ENCODE results near the gene IFNG.

Gene IFNG

DNA sequence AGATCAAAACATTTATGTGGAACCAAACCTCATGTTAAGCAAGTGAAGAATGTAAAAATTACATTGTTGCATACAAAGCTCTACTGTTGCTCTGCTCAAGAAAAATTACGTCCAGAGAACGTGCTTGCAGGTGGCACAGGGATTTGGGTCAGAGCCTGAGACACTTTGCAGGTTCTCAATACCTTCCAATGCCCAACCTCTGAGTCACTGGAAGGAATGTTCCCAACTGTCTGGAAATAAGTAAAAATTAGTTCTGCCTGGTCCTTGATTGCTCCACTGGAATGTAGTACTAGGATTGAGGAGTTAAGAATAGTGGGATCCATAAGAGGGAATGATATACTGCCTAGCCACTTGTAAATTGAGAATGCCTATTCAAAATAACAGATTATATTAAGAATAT lies 2.8 kb upstream of the IFNG start:
- no peak for ATAC-seq
- TF ChIP-seq ZC3H10 (CRISPR knock-in tag; IDR thresholded peaks at IDR 0.05) (no peak), ZNF8 (CRISPR knock-in tag; IDR thresholded peaks at IDR 0.05) (no peak), PATZ1 (CRISPR knock-in tag; IDR thresholded peaks at IDR 0.05; ENCODE audit: borderline replicate concordance) (no peak), ARNTL (CRISPR knock-in tag; IDR thresholded peaks at IDR 0.05; ENCODE audit: borderline replicate concordance, low read depth) (no peak), ZFP30 (CRISPR knock-in tag; IDR thresholded peaks at IDR 0.05) (no peak), ZNF70 (CRISPR knock-in tag; IDR thresholded peaks at IDR 0.05) (no peak), ZNF565 (CRISPR knock-in tag; conservative IDR thresholded peaks at IDR 0.05; ENCODE audit: low read depth) (no peak), CSRNP3 (CRISPR knock-in tag; IDR thresholded peaks at IDR 0.05) (no peak), ZFP3 (CRISPR knock-in tag; IDR thresholded peaks at IDR 0.05) (no peak), ISL1 (CRISPR knock-in tag; IDR thresholded peaks at IDR 0.05) (no peak), PPARA (CRISPR knock-in tag; IDR thresholded peaks at IDR 0.05; ENCODE audit: borderline replicate concordance) (no peak), BACH2 (CRISPR knock-in tag; IDR thresholded peaks at IDR 0.05; ENCODE audit: borderline replicate concordance) (no peak), ESRRG (CRISPR knock-in tag; IDR thresholded peaks at IDR 0.05) (no peak), GLIS3 (CRISPR knock-in tag; IDR thresholded peaks at IDR 0.05) (no peak)

DNA sequence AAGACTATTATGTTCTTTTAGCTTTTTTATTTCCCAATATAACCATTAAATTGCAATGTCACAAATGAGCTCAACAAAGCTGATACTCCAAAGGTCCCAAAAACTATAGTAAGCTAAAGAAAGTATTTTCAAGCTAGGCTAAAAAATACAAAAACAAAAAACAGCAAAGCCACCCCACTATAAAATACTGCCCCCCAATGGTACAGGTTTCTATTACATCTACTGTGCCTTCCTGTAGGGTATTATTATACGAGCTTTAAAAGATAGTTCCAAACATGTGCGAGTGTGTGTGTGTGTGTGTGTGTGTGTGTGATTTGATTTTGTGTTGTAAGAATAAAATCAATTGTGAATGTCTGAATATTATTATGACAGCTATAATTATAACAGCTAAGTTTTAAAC lies 1.1 kb downstream of the IFNG start:
- ATAC-seq, result 0 out of 3 replicates have a peak, but pooled peaks have one; percentile 25

DNA sequence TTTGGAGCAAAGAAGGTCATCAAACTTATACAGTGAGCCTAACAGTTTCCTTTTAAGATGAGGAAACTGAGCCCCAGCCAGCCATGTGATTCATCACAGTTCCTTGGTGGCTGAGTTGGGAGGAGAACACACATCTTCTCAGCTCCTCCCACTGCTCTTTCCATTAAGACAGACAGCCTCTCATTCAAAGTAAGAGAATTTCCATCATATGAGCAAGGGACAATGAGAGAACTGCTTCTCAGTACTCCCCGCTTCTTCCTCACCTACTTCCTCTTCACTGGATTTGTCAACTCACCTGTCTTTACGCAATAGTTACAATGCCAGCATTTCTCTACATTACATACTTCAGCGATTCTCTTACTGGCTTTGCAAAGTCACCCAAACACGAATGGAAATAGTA lies 2.2 kb downstream of the IFNG start:
- no peak for ATAC-seq
- no peak for TF ChIP-seq ZFP30 (CRISPR knock-in tag; IDR thresholded peaks at IDR 0.05)
- TF ChIP-seq ISL1 (CRISPR knock-in tag; IDR thresholded peaks at IDR 0.05), result no peak
- no peak for TF ChIP-seq ARNTL (CRISPR knock-in tag; IDR thresholded peaks at IDR 0.05; ENCODE audit: borderline replicate concordance, low read depth)
- TF ChIP-seq BACH2 (CRISPR knock-in tag; IDR thresholded peaks at IDR 0.05; ENCODE audit: borderline replicate concordance), result no peak
- TF ChIP-seq OSR1 (CRISPR knock-in tag; IDR thresholded peaks at IDR 0.05), result no peak
- TF ChIP-seq ZC3H10 (CRISPR knock-in tag; IDR thresholded peaks at IDR 0.05), result no peak
- no peak for TF ChIP-seq ESRRG (CRISPR knock-in tag; IDR thresholded peaks at IDR 0.05)
- no peak for TF ChIP-seq ZFP3 (CRISPR knock-in tag; IDR thresholded peaks at IDR 0.05)
- TF ChIP-seq TCF4 (CRISPR knock-in tag; IDR thresholded peaks at IDR 0.05; ENCODE audit: borderline replicate concordance), result no peak
- no peak for TF ChIP-seq CSDC2 (CRISPR knock-in tag; IDR thresholded peaks at IDR 0.05)
- TF ChIP-seq PATZ1 (CRISPR knock-in tag; IDR thresholded peaks at IDR 0.05; ENCODE audit: borderline replicate concordance), result no peak
- TF ChIP-seq GLIS3 (CRISPR knock-in tag; IDR thresholded peaks at IDR 0.05), result no peak
- TF ChIP-seq, protein P1, sequence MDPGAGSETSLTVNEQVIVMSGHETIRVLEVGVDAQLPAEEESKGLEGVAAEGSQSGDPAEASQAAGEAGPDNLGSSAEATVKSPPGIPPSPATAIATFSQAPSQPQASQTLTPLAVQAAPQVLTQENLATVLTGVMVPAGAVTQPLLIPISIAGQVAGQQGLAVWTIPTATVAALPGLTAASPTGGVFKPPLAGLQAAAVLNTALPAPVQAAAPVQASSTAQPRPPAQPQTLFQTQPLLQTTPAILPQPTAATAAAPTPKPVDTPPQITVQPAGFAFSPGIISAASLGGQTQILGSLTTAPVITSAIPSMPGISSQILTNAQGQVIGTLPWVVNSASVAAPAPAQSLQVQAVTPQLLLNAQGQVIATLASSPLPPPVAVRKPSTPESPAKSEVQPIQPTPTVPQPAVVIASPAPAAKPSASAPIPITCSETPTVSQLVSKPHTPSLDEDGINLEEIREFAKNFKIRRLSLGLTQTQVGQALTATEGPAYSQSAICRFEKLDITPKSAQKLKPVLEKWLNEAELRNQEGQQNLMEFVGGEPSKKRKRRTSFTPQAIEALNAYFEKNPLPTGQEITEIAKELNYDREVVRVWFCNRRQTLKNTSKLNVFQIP (CRISPR knock-in tag; IDR thresholded peaks at IDR 0.05; ENCODE audit: borderline replicate concordance, low read depth), result no peak
- no peak for TF ChIP-seq PPARA (CRISPR knock-in tag; IDR thresholded peaks at IDR 0.05; ENCODE audit: borderline replicate concordance)
- no peak for TF ChIP-seq TOX (CRISPR knock-in tag; IDR thresholded peaks at IDR 0.05; ENCODE audit: borderline replicate concordance)
- TF ChIP-seq CSRNP3 (CRISPR knock-in tag; IDR thresholded peaks at IDR 0.05), result no peak
- TF ChIP-seq RARB (CRISPR knock-in tag; IDR thresholded peaks at IDR 0.05), result no peak

More for the DNA sequence above, 1.1 kb downstream of the IFNG start:
- TF ChIP-seq GLIS3 (CRISPR knock-in tag; IDR thresholded peaks at IDR 0.05), result no peak
- TF ChIP-seq ZFP30 (CRISPR knock-in tag; IDR thresholded peaks at IDR 0.05), result no peak
- TF ChIP-seq, protein P1 (CRISPR knock-in tag; IDR thresholded peaks at IDR 0.05; ENCODE audit: borderline replicate concordance, low read depth), result no peak
- no peak for TF ChIP-seq TCF4 (CRISPR knock-in tag; IDR thresholded peaks at IDR 0.05; ENCODE audit: borderline replicate concordance)
- no peak for TF ChIP-seq CREB5 (CRISPR knock-in tag; IDR thresholded peaks at IDR 0.05; ENCODE audit: low read depth)
- no peak for TF ChIP-seq SNAI2 (CRISPR knock-in tag; IDR thresholded peaks at IDR 0.05)
- TF ChIP-seq TOX (CRISPR knock-in tag; IDR thresholded peaks at IDR 0.05; ENCODE audit: borderline replicate concordance), result no peak

All from SK-N-SH treated with all-trans-retinoic acid at 6 μM for 48 hours (cell line).